ENCODE data around the gene PPRC1.
"Not testable (repeated sequence)": the region's sequence is repeated elsewhere in the genome, so short reads cannot be mapped to it uniquely, and the experiment has no call there.

The PPRC1 gene

GRCh38 chr10:102147561-102147960 is 14.7 kb downstream of the PPRC1 start:
- DNase-seq = no peak

GRCh38 chr10:102148275-102148674 is 15.4 kb downstream of the PPRC1 start:
- no peak for DNase-seq

GRCh38 chr10:102150970-102151773 is 18.3 kb downstream of the PPRC1 start:
- DNase-seq = no peak

- DNase-seq = peak; percentile 93
Measured at GRCh38 chr10:102151774-102152544, 19.1 kb downstream of the PPRC1 start, which contains the start of gene NOLC1. NOLC1 (plus strand) TSS chr10:102152389; CDS start chr10:102152411, 22 bp downstream.

- DNase-seq = no peak
Measured at GRCh38 chr10:102152545-102152890, 19.7 kb downstream of the PPRC1 start.

GRCh38 chr10:102153093-102153620 is 20.3 kb downstream of the PPRC1 start:
- DNase-seq = no peak

GRCh38 chr10:102154466-102155116 is 21.8 kb downstream of the PPRC1 start:
- DNase-seq = no peak

- DNase-seq = no peak
Measured at GRCh38 chr10:102157224-102157623, 24.4 kb downstream of the PPRC1 start.

GRCh38 chr10:102159051-102159597 is 26.3 kb downstream of the PPRC1 start:
- DNase-seq = no peak

GRCh38 chr10:102159831-102160230 is 27.0 kb downstream of the PPRC1 start:
- DNase-seq = no peak

- DNase-seq = no peak
Measured at GRCh38 chr10:102163342-102163989, 30.6 kb downstream of the PPRC1 start.

GRCh38 chr10:102167861-102168260 is 35.0 kb downstream of the PPRC1 start:
- no peak for DNase-seq

- no peak for DNase-seq
Measured at GRCh38 chr10:102170602-102171001, 37.8 kb downstream of the PPRC1 start.

- DNase-seq = no peak
Measured at GRCh38 chr10:102172288-102172687, 39.4 kb downstream of the PPRC1 start.

- no peak for DNase-seq
Measured at GRCh38 chr10:102175415-102175814, 42.6 kb downstream of the PPRC1 start.

- DNase-seq = no peak
Measured at GRCh38 chr10:102184606-102185005, 51.8 kb downstream of the PPRC1 start.

- no peak for DNase-seq
Measured at GRCh38 chr10:102185272-102185671, 52.4 kb downstream of the PPRC1 start.

GRCh38 chr10:102185811-102186527 is 53.1 kb downstream of the PPRC1 start:
- no peak for DNase-seq

GRCh38 chr10:102188298-102188940 is 55.6 kb downstream of the PPRC1 start:
- DNase-seq = no peak

GRCh38 chr10:102188941-102189898 is 56.4 kb downstream of the PPRC1 start:
- not testable (repeated sequence) for DNase-seq

All from NCI-H748 treated with DMSO at 0.1 percent for 48 hours (cell line).